IgD-negative memory B cell (primary cell): ENCODE measurements around the gene MRGPRG. TPM values are rescaled to one million over a fixed set of nuclear protein-coding genes. Genes with fewer than 3 reads are reported as not detected.

Experiments
- H3K27ac Mint-ChIP-seq, 3 donors: one replicate each; pipeline ENCODE4 v1.8.0; 2020 to 2022; ENCODE audit warnings: mild to moderate bottlenecking in 3 of 3, mixed read lengths in 3 of 3, moderate library complexity in 1 of 3
- H3K27me3 Mint-ChIP-seq: one replicate; pipeline ENCODE4 v1.8.0; 2021; ENCODE audit warnings: mixed read lengths
- H3K36me3 Mint-ChIP-seq: one replicate; pipeline ENCODE4 v1.8.0; 2020; ENCODE audit warnings: mild to moderate bottlenecking, mixed read lengths
- H3K4me1 Mint-ChIP-seq, 3 donors: one replicate each; pipeline ENCODE4 v1.8.0; 2020 to 2022; ENCODE audit warnings: mixed read lengths in 3 of 3, mild to moderate bottlenecking in 1 of 3
- H3K4me3 Mint-ChIP-seq, 4 donors: one replicate each; pipeline ENCODE4 v1.8.0; 2020 to 2022; ENCODE audit warnings: mild to moderate bottlenecking in 4 of 4, mixed read lengths in 4 of 4, moderate library complexity in 3 of 4
- H3K9me3 Mint-ChIP-seq, 3 donors: one replicate each; pipeline ENCODE4 v1.8.0; 2020 to 2021; ENCODE audit warnings: mixed read lengths in 3 of 3, mild to moderate bottlenecking in 1 of 3
- polyA plus RNA-seq: library from polyadenylated mRNA; unstranded; fragments of 300-500 nt; fragmentation: Illumina TruSeq; gene quantifications from one replicate; pipeline ENCODE4 v1.2.3, GENCODE V29; 2021

MRGPRG gene
- polyA plus RNA-seq, 1 donor from 2014 or later = not detected

- Mint-ChIP-seq H3K9me3 (no peaks in the 10 kb centered on the region), H3K4me1 (no peaks in the 10 kb centered on the region), H3K27me3 (no peaks in the 10 kb centered on the region), H3K36me3 (no peaks in the 10 kb centered on the region), H3K27ac (no peak overlapping the region), H3K4me3 (no peak overlapping the region)
Measured at GRCh38 chr11:3196161-3197043, 22.2 kb downstream of the MRGPRG start.

GRCh38 chr11:3195251-3196160 is 23.1 kb downstream of the MRGPRG start:
- H3K27ac Mint-ChIP-seq = no peak overlapping the region
- H3K4me1 Mint-ChIP-seq = no peaks in the 10 kb centered on the region
- no peaks in the 10 kb centered on the region for H3K36me3 Mint-ChIP-seq
- no peaks in the 10 kb centered on the region for H3K9me3 Mint-ChIP-seq
- no peak overlapping the region for H3K4me3 Mint-ChIP-seq
- no peaks in the 10 kb centered on the region for H3K27me3 Mint-ChIP-seq

DNA sequence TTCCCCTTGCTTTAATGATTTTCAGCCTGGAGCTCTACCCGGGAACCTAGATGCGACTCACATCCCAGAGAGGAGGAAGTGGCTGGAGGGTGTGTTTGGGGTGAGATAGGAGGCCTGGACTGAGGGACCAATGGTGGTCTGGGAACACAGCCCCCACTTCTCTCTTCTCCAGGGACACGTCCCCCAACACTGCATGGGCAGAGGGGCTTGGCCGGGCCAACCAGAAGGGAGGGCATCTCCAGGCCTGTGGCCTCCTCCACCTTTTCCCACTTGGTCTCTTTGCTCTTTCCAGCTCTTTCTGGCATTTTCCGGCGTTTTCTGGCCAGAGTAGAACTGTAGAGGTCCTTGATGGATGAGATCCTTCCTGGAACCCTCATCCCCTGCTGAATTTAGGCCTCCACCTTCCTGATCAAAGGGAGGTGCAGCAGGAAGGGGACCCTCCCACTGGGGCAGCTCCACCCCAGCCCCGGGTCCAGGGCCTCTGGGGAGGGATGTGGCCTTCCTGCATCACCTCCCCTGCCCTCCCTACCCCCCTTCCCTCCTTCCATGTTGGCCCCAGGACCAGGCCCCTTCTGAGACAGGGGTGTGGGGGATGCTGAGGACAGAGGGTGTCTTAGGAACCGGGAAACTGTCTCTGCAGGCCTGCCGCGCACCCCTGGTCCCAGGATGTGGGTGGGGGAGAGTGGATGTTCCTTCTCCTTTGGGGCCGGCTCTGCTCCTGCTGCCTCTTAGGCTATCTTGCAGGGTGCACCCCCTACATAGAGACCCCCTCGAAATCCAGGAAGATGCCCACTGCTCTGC is 24.4 kb downstream of the MRGPRG start:
- Mint-ChIP-seq H3K27me3 (no peaks in the 10 kb centered on the region), H3K27ac (no peak overlapping the region), H3K4me3 (no peak overlapping the region), H3K9me3 (no peaks in the 10 kb centered on the region), H3K36me3 (peaks cover 2% of the 10 kb centered on the region), H3K4me1 (no peaks in the 10 kb centered on the region)

DNA sequence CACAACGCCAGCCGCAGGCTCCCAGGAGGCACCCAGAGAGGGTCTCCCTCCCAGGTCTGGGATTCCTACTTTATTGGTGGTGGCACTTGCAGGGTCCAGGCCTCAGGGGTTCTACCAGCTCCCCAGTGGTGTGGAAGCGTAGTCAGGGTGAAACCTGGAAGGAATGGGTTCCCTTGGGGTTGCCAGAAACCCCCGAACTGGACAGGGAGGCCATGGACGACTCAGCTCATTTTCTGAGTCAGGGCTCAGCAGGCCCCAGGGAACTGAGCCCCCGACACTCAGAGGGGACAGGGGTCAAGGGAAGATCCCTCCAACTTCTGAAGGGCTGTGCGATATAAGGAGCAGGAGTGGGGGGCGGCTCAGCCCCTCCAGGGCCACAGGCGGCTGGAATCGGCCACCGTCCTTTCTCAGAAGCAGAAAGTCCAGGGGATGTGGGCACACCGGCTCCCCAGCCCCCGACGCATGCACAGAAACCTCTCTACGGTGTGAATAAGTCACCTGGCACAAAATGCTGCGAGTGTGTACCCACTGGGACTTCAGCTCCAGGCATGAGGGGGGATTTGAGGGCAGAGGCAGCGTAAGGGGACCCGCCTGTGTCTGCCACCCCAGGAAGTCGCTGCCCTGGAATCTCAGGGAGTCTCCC is 25.1 kb downstream of the MRGPRG start:
- H3K27ac Mint-ChIP-seq = no peak overlapping the region
- H3K27me3 Mint-ChIP-seq = no peaks in the 10 kb centered on the region
- H3K9me3 Mint-ChIP-seq = no peaks in the 10 kb centered on the region

DNA sequence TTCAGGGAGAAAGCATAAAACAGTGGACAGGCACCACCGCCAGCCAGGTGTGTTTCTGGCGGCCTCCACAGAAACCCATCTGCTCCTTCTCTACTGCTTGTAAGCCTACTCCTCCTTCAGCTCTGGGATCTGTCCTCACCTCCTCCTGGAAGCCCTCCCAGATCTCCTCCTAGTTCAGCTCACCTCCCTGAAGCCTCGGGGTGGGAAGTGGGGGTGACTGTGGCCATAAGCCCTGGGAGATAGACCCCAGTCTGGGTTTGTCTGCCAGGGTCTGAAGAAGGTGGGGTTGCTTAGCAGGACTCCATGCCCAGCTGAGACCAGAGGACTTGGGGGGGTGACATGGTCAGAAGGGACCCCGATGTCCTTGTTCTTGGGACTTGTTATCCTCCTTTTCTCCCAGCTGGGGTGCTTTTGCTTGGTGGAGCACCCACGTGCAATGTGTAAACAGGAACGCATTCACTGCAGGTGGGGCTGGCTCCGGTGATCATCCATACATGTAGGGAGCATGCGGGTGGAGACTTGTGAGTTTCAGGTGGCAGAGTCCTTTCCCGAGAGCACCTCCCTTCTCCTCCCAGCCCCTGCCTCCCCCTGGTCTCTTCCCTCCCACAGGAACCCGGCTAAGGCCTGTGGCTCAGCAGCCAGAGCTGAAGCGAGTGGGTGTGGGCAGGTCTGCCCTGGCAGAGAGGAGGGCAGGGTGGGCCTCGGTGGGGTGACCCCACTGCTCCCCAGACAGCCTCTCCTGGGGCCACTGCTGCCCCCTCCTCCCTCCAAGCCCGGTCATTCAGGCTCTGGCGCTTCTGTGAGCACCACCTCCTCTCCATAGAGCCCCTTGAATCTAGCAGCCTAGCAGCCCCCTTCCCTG is 25.9 kb downstream of the MRGPRG start:
- Mint-ChIP-seq H3K27ac (no peak overlapping the region), H3K9me3 (no peaks in the 10 kb centered on the region), H3K4me3 (no peak overlapping the region), H3K36me3 (peaks cover 2% of the 10 kb centered on the region), H3K27me3 (no peaks in the 10 kb centered on the region), H3K4me1 (no peaks in the 10 kb centered on the region)

More for the DNA sequence above, 25.1 kb downstream of the MRGPRG start:
- Mint-ChIP-seq H3K4me1 (no peaks in the 10 kb centered on the region), H3K36me3 (peaks cover 2% of the 10 kb centered on the region), H3K4me3 (no peak overlapping the region)

DNA sequence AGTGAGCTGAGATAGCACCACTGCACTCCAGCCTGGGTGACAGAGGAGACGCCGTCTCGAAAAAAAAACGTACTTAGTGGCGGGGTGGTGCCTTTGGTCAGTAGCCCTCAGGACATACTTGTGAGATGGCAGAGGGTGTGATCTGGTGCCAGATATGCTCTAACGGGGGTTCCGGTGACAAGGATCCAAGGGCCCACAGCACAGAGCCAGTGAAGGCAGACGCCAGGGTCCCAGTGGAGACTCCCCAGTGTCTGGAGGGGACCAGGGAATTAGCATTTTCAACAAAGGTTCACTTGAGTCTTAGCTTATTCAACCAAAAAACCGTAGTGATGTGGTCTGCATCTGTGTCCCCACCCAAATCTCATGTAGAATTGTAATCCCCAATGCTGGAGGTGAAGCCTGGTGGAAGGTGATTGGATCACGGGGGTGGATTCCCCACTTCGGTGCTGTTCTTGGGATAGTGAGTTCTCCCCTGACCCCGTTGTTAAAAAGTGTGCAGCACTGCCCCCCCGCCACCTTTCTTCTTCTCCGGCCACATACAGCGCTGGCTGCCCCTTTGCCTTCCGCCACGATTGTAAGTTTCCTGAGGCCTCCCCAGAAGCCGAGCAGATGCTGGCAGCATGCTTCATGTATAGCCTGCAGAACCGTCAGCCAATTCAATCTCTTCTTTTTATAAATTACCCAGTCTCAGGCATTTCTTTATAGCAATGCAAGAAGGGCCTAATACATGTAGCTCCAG is 26.9 kb downstream of the MRGPRG start:
- no peak overlapping the region for H3K27ac Mint-ChIP-seq
- no peaks in the 10 kb centered on the region for H3K4me1 Mint-ChIP-seq

DNA sequence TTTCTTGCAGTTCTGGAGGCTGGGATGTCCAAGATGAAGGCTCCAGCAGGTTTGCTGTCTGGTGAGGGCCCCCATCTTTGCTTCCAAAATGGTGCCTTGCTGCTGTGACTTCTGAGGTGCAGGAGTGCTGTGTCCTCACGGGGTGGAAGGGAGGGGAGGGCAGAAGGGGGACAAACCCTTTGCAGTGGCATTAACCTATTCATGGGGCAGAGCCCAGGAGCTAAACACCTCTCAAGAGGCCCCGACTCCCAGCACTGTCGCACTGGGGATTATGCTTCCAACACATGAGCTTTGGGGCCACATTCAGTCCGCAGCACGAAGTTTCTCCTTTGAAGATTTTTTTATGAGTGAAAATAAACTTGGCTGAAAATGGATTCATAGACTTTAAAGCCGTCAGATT is 28.0 kb downstream of the MRGPRG start:
- Mint-ChIP-seq H3K36me3 (peaks cover 2% of the 10 kb centered on the region), H3K27ac (no peak overlapping the region), H3K27me3 (no peaks in the 10 kb centered on the region), H3K9me3 (no peaks in the 10 kb centered on the region), H3K4me3 (no peak overlapping the region), H3K4me1 (no peaks in the 10 kb centered on the region)

More for the DNA sequence above, 26.9 kb downstream of the MRGPRG start:
- Mint-ChIP-seq H3K36me3 (peaks cover 2% of the 10 kb centered on the region), H3K27me3 (no peaks in the 10 kb centered on the region), H3K9me3 (no peaks in the 10 kb centered on the region), H3K4me3 (no peak overlapping the region)

DNA sequence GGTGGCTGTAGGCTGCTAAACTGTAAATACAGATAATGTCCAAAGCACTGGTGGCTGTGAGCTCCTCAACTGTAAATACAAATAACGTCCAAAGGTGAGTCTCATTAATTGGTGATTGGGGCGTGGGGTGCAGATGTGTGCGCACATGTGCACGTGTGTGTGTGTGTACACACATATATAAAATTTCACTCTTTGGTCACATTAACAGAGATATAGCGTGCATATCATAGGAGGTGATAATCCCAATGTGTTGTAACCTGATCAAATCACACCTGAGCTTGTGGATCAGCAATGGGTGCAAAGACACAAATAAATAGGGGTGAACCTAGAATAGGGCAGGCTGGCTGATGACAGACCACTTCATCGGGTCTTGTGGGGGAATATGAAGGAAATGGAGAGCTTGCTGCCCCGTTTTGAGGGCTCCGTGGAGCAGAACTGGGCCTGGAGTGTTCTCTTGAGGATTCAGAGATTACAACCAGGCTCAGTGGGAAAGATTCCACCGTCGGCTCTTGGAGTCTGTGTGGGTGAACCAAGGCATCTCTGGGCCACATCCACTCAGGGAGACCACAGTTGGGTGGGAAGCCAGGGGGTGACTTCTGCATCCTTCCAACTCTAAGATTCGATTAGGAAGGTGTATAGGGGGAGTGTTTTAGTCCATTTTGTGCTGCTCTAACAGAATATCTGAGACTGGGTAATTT is 28.6 kb downstream of the MRGPRG start:
- Mint-ChIP-seq H3K4me1 (no peaks in the 10 kb centered on the region), H3K36me3 (peaks cover 2% of the 10 kb centered on the region), H3K9me3 (no peaks in the 10 kb centered on the region), H3K27me3 (no peaks in the 10 kb centered on the region), H3K4me3 (no peak overlapping the region), H3K27ac (no peak overlapping the region)

DNA sequence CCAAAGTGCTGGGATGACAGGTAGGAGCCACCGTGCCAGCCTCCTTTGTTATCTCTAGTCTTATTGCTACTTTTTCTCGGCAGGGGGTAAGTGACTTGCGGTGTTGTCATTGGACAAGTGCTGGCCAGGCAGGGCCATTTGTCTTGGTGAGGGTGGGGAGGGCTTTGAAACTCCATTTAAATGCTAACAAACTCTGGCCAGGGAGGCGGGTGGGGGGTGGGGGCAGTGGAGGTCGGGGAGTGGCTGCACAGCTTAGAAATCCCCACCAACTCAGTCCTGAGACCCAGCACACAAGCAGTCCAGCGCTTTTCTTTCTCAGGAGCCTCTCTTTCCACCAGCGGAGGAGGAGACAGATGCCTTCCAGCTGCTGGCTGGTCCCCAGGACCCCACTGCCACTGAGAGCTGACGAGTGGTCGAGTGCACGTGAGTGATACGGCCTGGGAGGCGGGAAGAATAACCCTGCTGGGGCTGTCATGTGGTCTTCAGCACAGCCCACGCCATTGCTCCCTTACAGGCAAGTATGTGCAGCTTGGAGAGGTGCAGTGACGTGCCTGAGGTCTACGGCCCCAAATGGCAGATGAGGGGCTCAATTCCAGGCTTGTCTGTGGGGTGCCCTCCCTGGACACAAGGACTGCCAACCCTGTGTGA is 29.3 kb downstream of the MRGPRG start:
- Mint-ChIP-seq H3K4me3 (no peak overlapping the region), H3K4me1 (no peaks in the 10 kb centered on the region), H3K9me3 (no peaks in the 10 kb centered on the region), H3K27ac (no peak overlapping the region), H3K27me3 (no peaks in the 10 kb centered on the region), H3K36me3 (peaks cover 2% of the 10 kb centered on the region)

- no peak overlapping the region for H3K27ac Mint-ChIP-seq
- no peak overlapping the region for H3K4me3 Mint-ChIP-seq
- H3K4me1 Mint-ChIP-seq = no peaks in the 10 kb centered on the region
- H3K36me3 Mint-ChIP-seq = peaks cover 2% of the 10 kb centered on the region
- no peaks in the 10 kb centered on the region for H3K9me3 Mint-ChIP-seq
- peaks cover 1% of the 10 kb centered on the region for H3K27me3 Mint-ChIP-seq
Measured at GRCh38 chr11:3188496-3189195, 30.0 kb downstream of the MRGPRG start.

GRCh38 chr11:3186166-3186953 is 32.3 kb downstream of the MRGPRG start:
- peaks cover 2% of the 10 kb centered on the region for H3K36me3 Mint-ChIP-seq
- peaks cover 2% of the 10 kb centered on the region for H3K27me3 Mint-ChIP-seq
- H3K27ac Mint-ChIP-seq = no peak overlapping the region
- no peak overlapping the region for H3K4me3 Mint-ChIP-seq
- H3K9me3 Mint-ChIP-seq = peaks cover 0 to 1% (median 0%) of the 10 kb centered on the region in 3 donors
- H3K4me1 Mint-ChIP-seq = no peaks in the 10 kb centered on the region
